Ascending aorta (tissue), 2 donors: ENCODE measurements around the gene RAB1B. TPM values are rescaled to one million over a fixed set of nuclear protein-coding genes. Genes with fewer than 3 reads are reported as not detected.

Experiments
- DNase-seq, 2 donors: peaks; one replicate each; pipeline ENCODE4 v3.0.0-alpha.2; 2019; ENCODE audit warnings: low spot score in 2 of 2
- H3K27ac ChIP-seq, 2 donors: fragments of 200-600 bp; sonication (generic); one replicate each; pipeline ENCODE4 v1.5.1; 2016 to 2017; ENCODE audit warnings: mild to moderate bottlenecking in 1 of 2
- H3K27me3 ChIP-seq: fragments of 200-600 bp; sonication (generic); one replicate; pipeline ENCODE4 v1.5.1; 2017
- H3K36me3 ChIP-seq, 2 donors: fragments of 200-600 bp; sonication (generic); one replicate each; pipeline ENCODE4 v1.5.1; 2016
- H3K4me1 ChIP-seq, 2 donors: fragments of 200-600 bp; sonication (generic); one replicate each; pipeline ENCODE4 v1.5.1; 2016 to 2017; ENCODE audit warnings: mild to moderate bottlenecking in 1 of 2
- H3K4me3 ChIP-seq, 2 donors: fragments of 200-600 bp; sonication (generic); one replicate each; pipeline ENCODE4 v1.5.1; 2016 to 2017; ENCODE audit warnings: mild to moderate bottlenecking in 1 of 2
- H3K9me3 ChIP-seq, 2 donors: fragments of 200-600 bp; sonication (generic); one replicate each; pipeline ENCODE4 v1.5.1; 2016
- intact Hi-C: fragments of 100-400 bp; cut with DNase I; formaldehyde crosslinking; loops from one replicate; pipeline ENCODE4 v1.15.1; 2023
- total RNA-seq: library from RNA; depleted of rRNA; stranded (reverse); fragments of >200 nt; gene quantifications from one replicate; pipeline ENCODE4 v1.1.0, GENCODE V29; 2016
- TF ChIP-seq, protein P1 (sequence below), 3 experiments: fragments of 200-600 bp in 2 of 3; fragments of 450-650 bp in 1 of 3; sonication (generic) in 2 of 3; IDR thresholded peaks; one replicate each; pipeline ENCODE4 v1.5.1; 2016 to 2019; ENCODE audit warnings: antibody characterized with exemption in 3 of 3, mild to moderate bottlenecking in 1 of 3, moderate library complexity in 1 of 3

The RAB1B gene
- total RNA-seq, 1 donor from 2014 or later: 171 TPM

DNA sequence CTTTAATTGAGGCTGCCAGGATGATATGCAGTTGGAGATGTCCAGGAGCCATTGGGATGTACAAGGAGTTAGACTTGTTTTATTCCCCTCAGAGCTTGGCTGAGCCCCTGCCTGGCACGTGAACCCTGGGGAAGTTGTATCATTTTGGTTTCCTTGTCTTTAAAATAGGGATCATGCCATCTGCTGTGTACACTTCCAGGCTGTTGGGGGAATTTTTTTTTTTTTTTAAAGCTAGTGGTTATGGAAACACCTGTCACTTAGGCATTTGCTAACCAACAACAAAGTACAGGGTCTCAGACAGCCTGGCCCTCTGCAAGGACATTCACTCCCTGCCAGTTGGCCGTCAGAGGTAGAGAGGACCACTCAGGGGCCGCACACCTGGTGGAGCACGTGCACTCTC, 8.5 kb upstream of the RAB1B start:
- H3K36me3 ChIP-seq: peaks cover 31 to 41% of the 10 kb centered on the region in 2 donors
- H3K4me3 ChIP-seq: no peak overlapping the region
- H3K4me1 ChIP-seq: peaks cover 8 to 9% of the 10 kb centered on the region in 2 donors
- no peak overlapping the region for H3K27ac ChIP-seq
- H3K9me3 ChIP-seq: no peaks in the 10 kb centered on the region
- TF ChIP-seq, protein P1, sequence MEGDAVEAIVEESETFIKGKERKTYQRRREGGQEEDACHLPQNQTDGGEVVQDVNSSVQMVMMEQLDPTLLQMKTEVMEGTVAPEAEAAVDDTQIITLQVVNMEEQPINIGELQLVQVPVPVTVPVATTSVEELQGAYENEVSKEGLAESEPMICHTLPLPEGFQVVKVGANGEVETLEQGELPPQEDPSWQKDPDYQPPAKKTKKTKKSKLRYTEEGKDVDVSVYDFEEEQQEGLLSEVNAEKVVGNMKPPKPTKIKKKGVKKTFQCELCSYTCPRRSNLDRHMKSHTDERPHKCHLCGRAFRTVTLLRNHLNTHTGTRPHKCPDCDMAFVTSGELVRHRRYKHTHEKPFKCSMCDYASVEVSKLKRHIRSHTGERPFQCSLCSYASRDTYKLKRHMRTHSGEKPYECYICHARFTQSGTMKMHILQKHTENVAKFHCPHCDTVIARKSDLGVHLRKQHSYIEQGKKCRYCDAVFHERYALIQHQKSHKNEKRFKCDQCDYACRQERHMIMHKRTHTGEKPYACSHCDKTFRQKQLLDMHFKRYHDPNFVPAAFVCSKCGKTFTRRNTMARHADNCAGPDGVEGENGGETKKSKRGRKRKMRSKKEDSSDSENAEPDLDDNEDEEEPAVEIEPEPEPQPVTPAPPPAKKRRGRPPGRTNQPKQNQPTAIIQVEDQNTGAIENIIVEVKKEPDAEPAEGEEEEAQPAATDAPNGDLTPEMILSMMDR (IDR thresholded peaks at IDR 0.05): no peak
- intact Hi-C loops: loop anchor here (10.0 kb wide), 1 partner anchor 405 kb away; the partner anchor contains the start of gene CFL1
- DNase-seq: no peak
- no peaks in the 10 kb centered on the region for H3K27me3 ChIP-seq

DNA sequence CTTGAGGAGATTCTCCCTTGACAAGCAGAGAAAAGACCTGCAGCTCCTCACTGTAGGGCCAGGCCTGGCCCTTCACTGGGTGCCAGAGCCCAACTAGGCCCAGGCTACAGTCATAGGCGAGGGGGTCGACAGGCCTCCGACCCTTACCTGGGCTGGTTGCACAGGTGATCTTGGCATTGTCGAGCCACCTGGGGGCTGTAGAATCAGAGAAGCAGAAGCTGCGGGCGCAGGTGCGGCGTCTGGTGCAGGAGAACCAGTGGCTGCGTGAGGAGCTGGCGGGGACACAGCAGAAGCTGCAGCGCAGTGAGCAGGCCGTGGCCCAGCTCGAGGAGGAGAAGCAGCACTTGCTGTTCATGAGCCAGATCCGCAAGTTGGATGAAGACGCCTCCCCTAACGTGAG, 6.9 kb upstream of the RAB1B start:
- TF ChIP-seq, protein P1 (IDR thresholded peaks at IDR 0.05): no peak
- intact Hi-C loops: loop anchor here (10.0 kb wide), 1 partner anchor 407 kb away; the partner anchor contains the start of gene CFL1
- H3K36me3 ChIP-seq: peaks cover 31 to 55% of the 10 kb centered on the region in 2 donors
- no peaks in the 10 kb centered on the region for H3K27me3 ChIP-seq
- no peak overlapping the region for H3K27ac ChIP-seq
- peaks cover 9 to 10% of the 10 kb centered on the region in 2 donors for H3K4me1 ChIP-seq
- no peak for DNase-seq
- H3K9me3 ChIP-seq: no peaks in the 10 kb centered on the region
- no peak overlapping the region for H3K4me3 ChIP-seq

DNA sequence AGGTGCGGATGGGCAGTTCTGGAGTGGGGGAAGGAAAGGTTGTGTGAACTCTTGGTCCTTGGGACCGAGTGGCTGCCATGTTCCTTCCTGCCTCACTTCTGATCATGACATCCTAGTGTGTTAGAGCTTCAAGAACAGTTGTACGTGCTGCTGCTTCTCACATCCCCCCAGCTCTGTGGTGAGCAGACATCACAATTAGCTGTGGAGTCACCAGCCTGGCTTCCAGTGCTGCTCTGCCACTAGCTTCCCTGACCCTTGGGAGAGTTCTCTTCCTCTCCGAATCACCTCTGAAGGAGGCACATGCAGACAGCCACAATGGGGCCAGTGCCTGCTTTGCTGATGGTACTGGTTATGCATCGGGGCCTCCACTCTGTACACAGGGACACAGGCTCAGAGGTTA, 6.2 kb upstream of the RAB1B start:
- no peaks in the 10 kb centered on the region for H3K9me3 ChIP-seq
- intact Hi-C loops: loop anchor here (10.0 kb wide), 1 partner anchor 407 kb away; the partner anchor contains the start of gene CFL1
- no peak overlapping the region for H3K27ac ChIP-seq
- no peak for DNase-seq
- peaks cover 6 to 13% of the 10 kb centered on the region in 2 donors for H3K4me1 ChIP-seq
- no peaks in the 10 kb centered on the region for H3K27me3 ChIP-seq
- H3K4me3 ChIP-seq: no peak overlapping the region
- TF ChIP-seq, protein P1 (IDR thresholded peaks at IDR 0.05): no peak
- H3K36me3 ChIP-seq: peaks cover 31 to 55% of the 10 kb centered on the region in 2 donors

DNA sequence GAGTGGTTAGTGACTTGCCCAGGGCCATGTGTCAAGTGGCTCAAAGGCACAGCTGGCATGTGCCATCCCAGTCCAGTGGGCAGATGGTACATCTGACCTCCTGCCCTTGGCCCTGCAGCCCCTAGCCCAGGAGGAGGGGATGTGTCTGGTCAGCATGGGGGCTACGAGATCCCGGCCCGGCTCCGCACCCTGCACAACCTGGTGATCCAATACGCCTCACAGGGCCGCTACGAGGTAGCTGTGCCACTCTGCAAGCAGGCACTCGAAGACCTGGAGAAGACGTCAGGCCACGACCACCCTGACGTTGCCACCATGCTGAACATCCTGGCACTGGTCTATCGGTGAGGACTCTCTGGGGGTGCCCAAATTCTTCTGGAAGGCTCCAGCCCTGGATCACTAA, 5.7 kb upstream of the RAB1B start:
- no peak overlapping the region for H3K4me3 ChIP-seq
- peaks cover 6 to 13% of the 10 kb centered on the region in 2 donors for H3K4me1 ChIP-seq
- H3K36me3 ChIP-seq: peaks cover 31 to 55% of the 10 kb centered on the region in 2 donors
- TF ChIP-seq, protein P1 (IDR thresholded peaks at IDR 0.05): no peak
- H3K27me3 ChIP-seq: no peaks in the 10 kb centered on the region
- no peaks in the 10 kb centered on the region for H3K9me3 ChIP-seq
- intact Hi-C loops: loop anchor here (10.0 kb wide), 1 partner anchor 408 kb away; the partner anchor contains the start of gene CFL1
- H3K27ac ChIP-seq: no peak overlapping the region
- no peak for DNase-seq

DNA sequence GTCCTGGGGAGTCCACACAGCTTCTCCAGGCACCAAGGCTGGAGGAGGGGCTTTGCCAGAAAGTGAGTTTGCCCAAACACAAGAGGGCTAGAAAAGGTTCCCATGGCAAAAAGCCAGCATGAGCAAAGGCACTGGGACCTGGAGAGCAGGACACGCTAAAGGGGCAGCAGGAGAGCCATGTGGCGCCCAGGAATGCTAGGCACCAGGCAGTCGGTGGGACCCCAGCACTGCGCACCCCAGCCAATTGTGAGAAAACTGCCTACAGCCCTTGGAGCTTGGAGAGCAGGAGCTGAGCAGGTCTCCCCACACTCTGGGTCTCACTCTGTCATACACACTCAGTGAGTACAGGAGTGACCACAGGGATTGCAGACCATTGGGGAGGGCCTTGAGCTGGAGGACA, 5.2 kb upstream of the RAB1B start:
- H3K4me1 ChIP-seq: peaks cover 6 to 13% of the 10 kb centered on the region in 2 donors
- no peak for DNase-seq
- peaks cover 31 to 55% of the 10 kb centered on the region in 2 donors for H3K36me3 ChIP-seq
- H3K4me3 ChIP-seq: no peak overlapping the region
- no peak overlapping the region for H3K27ac ChIP-seq
- no peaks in the 10 kb centered on the region for H3K9me3 ChIP-seq
- intact Hi-C loops: loop anchor here (10.0 kb wide), 1 partner anchor 408 kb away; the partner anchor contains the start of gene CFL1
- no peaks in the 10 kb centered on the region for H3K27me3 ChIP-seq
- TF ChIP-seq, protein P1 (IDR thresholded peaks at IDR 0.05): no peak
